Nephron progenitor cell (in vitro differentiated cells): ENCODE results near the gene TIPIN.

ENCODE experiments used
- DNase-seq: peaks from one replicate; pipeline ENCODE4 v3.0.0; 2021
- H3K27ac Mint-ChIP-seq: 2 replicates; pipeline ENCODE4 v1.8.0; 2021; ENCODE audit warnings: mild to moderate bottlenecking, moderate library complexity, mixed read lengths
- H3K27me3 Mint-ChIP-seq: 2 replicates; pipeline ENCODE4 v1.8.0; 2021; ENCODE audit warnings: mild to moderate bottlenecking, low read depth, mixed read lengths; ENCODE audit not compliant: poor library complexity
- H3K36me3 Mint-ChIP-seq: 2 replicates; pipeline ENCODE4 v1.8.0; 2021; ENCODE audit warnings: low read depth, mixed read lengths
- H3K4me1 Mint-ChIP-seq: 2 replicates; pipeline ENCODE4 v1.8.0; 2021; ENCODE audit warnings: mixed read lengths
- H3K4me3 Mint-ChIP-seq: 2 replicates; pipeline ENCODE4 v1.8.0; 2021; ENCODE audit warnings: mild to moderate bottlenecking, moderate library complexity, mixed read lengths
- H3K9me3 Mint-ChIP-seq: 2 replicates; pipeline ENCODE4 v1.8.0; 2021; ENCODE audit warnings: mild to moderate bottlenecking, moderate library complexity, mixed read lengths
- CTCF ChIP-seq: fragments of 200-600 bp; sonication (generic); IDR thresholded peaks from 2 replicates; pipeline ENCODE4 v1.5.0; 2021; ENCODE audit warnings: antibody characterized with exemption

Gene TIPIN

GRCh38 chr15:66403323-66403722, 46.8 kb upstream of the TIPIN start:
- no peak for DNase-seq
- H3K9me3 Mint-ChIP-seq, result no peaks in the 10 kb centered on the region
- H3K27ac Mint-ChIP-seq, result no peak overlapping the region
- no peak for TF ChIP-seq CTCF
- peaks cover 60% of the 10 kb centered on the region for H3K4me1 Mint-ChIP-seq
- peaks cover 11% of the 10 kb centered on the region for H3K36me3 Mint-ChIP-seq
- no peak overlapping the region for H3K4me3 Mint-ChIP-seq
- H3K27me3 Mint-ChIP-seq, result no peaks in the 10 kb centered on the region

- no peak for TF ChIP-seq CTCF
- H3K27ac Mint-ChIP-seq, result no peak overlapping the region
- peaks cover 60% of the 10 kb centered on the region for H3K4me1 Mint-ChIP-seq
- H3K36me3 Mint-ChIP-seq, result peaks cover 16% of the 10 kb centered on the region
- no peaks in the 10 kb centered on the region for H3K27me3 Mint-ChIP-seq
- H3K4me3 Mint-ChIP-seq, result no peak overlapping the region
- no peak for DNase-seq
- no peaks in the 10 kb centered on the region for H3K9me3 Mint-ChIP-seq
Observed at GRCh38 chr15:66402761-66403284, 46.3 kb upstream of the TIPIN start.

- H3K9me3 Mint-ChIP-seq, result no peaks in the 10 kb centered on the region
- H3K4me1 Mint-ChIP-seq, result peaks cover 59% of the 10 kb centered on the region
- H3K27me3 Mint-ChIP-seq, result no peaks in the 10 kb centered on the region
- TF ChIP-seq CTCF, result no peak
- H3K36me3 Mint-ChIP-seq, result peaks cover 27% of the 10 kb centered on the region
- DNase-seq, result no peak
- peak overlapping the region; percentile 15 for H3K4me3 Mint-ChIP-seq
- H3K27ac Mint-ChIP-seq, result no peak overlapping the region
Observed at GRCh38 chr15:66401130-66402021, 44.9 kb upstream of the TIPIN start.

- H3K27ac Mint-ChIP-seq, result peak overlapping the region; percentile 11
Observed at GRCh38 chr15:66400351-66400774, 43.9 kb upstream of the TIPIN start.

GRCh38 chr15:66399276-66399675, 42.8 kb upstream of the TIPIN start:
- Mint-ChIP-seq H3K27ac (no peak overlapping the region), H3K9me3 (no peaks in the 10 kb centered on the region), H3K36me3 (peaks cover 40% of the 10 kb centered on the region), H3K27me3 (no peaks in the 10 kb centered on the region), H3K4me3 (no peak overlapping the region), H3K4me1 (peaks cover 41% of the 10 kb centered on the region)
- no peak for DNase-seq
- TF ChIP-seq CTCF, result no peak

More at GRCh38 chr15:66400351-66400774, 43.9 kb upstream of the TIPIN start:
- no peaks in the 10 kb centered on the region for H3K9me3 Mint-ChIP-seq
- H3K4me1 Mint-ChIP-seq, result peaks cover 49% of the 10 kb centered on the region
- H3K4me3 Mint-ChIP-seq, result no peak overlapping the region
- peaks cover 37% of the 10 kb centered on the region for H3K36me3 Mint-ChIP-seq
- H3K27me3 Mint-ChIP-seq, result no peaks in the 10 kb centered on the region
- no peak for TF ChIP-seq CTCF
- no peak for DNase-seq
